C4-2B (cell line): ENCODE data around the gene TRPM5.

Experiments used
- H3K27ac ChIP-seq: fragments of 450-650 bp; 2 replicates; pipeline ENCODE4 v1.5.1; 2017
- ZFX ChIP-seq: fragments of 450-650 bp; IDR thresholded peaks from 2 replicates; pipeline ENCODE4 v1.6.1; 2017
- TF ChIP-seq, protein P1 (sequence below): fragments of 450-650 bp; conservative IDR thresholded peaks from 2 replicates; pipeline ENCODE4 v1.5.1; 2017; ENCODE audit warnings: mild to moderate bottlenecking

Gene TRPM5

DNA sequence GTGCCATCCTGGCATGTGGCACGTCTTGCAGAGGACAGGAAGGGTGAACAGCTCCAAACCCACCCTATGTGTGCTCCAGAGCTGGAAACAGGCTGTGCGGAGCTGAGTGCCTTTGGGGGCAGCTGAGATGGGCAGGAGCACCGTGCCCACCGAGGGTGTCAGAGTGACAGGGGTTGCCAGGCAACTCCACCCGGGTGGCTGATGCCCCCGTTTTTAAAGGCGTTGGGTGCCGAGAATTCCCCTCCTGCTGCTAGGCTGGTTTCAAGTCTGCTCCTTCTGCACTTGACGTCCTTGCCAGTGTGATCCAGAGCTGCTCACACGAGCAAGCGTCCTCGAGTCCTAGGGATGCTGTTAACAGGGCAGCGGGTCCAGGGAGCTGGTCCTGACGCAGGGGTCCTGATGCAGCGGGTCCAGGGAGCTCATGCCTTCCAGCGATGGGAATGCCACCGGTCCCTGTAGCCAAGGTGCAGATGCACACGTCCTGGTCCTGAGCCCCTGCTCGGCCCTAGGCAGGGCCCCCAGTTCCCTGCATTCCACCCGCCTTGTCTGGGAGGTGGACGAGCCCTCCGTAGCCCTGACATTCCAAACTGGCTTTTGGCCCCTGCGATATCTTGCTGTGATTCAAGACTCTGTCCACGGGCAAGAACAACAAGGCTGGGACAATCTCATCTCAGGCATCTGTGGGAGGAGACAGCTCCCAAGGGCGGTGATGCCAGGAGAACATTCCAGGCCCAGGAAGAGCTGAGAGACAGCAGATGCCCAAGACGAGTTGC is 5.4 kb upstream of the TRPM5 start:
- no peak overlapping the region for H3K27ac ChIP-seq
- TF ChIP-seq, protein P1, sequence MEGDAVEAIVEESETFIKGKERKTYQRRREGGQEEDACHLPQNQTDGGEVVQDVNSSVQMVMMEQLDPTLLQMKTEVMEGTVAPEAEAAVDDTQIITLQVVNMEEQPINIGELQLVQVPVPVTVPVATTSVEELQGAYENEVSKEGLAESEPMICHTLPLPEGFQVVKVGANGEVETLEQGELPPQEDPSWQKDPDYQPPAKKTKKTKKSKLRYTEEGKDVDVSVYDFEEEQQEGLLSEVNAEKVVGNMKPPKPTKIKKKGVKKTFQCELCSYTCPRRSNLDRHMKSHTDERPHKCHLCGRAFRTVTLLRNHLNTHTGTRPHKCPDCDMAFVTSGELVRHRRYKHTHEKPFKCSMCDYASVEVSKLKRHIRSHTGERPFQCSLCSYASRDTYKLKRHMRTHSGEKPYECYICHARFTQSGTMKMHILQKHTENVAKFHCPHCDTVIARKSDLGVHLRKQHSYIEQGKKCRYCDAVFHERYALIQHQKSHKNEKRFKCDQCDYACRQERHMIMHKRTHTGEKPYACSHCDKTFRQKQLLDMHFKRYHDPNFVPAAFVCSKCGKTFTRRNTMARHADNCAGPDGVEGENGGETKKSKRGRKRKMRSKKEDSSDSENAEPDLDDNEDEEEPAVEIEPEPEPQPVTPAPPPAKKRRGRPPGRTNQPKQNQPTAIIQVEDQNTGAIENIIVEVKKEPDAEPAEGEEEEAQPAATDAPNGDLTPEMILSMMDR: no peak
- TF ChIP-seq ZFX: no peak

DNA sequence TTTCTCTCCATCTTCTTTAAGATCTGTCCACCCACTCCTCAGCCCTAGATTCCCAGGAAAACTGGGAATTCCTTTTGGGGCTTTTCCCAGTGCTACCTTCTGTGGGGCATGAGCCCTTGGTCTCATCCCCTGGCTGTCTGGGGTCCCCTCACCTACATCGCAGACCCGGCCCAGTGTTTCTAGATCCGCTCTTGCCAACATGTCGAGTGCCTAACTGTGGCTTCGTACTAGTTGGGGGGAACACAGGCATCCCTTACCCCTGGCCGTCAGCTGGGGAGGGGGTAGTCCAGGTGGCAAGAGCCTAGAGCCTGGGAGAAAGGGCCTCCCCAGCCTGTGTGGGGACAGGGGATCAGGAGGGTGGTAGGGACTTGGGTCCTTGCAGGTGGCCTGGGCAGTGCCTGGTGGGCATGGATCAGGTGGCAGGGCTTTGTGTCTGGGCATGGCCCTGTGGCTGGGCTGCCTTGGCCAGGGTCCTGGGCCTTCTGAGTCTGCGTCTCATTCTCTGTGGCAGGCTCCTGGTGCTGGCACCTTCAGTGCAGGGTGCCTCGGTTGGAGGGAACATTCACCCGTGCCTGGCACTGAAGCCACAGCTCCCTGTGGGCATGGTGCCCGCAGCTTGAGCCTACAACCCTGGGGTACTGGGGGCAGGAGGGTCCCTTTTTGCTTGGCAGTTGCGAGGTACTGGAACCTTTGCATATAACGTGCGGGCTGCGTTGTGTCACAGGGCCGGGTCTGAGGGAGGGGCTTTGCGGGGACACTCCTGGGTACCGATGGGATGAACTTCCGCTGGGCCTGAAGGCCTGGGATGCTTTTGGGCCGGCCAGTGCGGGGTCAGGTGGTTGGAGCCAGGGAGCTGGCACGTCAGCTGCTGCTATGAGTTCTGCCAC is 4.6 kb upstream of the TRPM5 start:
- H3K27ac ChIP-seq: no peak overlapping the region
- TF ChIP-seq, protein P1: no peak
- no peak for TF ChIP-seq ZFX

DNA sequence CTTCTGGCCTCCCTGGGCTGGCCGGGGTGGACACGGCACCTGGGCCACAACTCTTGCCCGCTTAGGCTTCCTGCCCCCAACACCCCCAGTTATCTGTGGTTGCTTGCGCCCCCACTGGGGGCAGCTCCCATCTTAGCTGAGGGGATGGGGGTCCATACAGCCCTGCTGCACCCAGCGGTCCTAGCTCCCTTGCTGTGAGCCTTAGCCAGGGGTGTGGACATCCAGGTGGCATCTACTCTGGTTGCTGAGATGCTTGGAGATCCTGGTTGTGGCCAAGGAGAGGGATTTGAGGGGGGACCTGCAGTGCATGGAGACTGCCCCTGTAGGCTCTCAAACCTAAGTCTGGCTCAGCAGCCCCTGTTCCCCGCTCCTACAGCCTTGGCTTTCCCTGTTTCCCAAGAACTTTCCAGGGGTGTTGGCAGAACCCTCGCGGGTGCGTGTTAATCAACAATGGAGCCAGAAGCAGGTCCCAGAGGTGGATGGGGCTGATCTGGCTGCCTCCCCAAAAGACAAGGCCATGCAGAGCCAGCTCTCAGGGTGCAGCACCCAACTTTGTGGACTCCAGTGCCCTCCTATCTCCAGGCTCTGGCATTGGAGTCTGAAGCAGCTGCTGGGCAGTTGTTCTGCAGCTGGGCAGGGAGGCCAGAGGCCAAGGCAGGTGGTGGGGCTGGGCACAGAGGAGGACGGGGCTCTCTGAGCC is 3.8 kb upstream of the TRPM5 start:
- H3K27ac ChIP-seq: no peak overlapping the region
- TF ChIP-seq, protein P1: no peak
- TF ChIP-seq ZFX: no peak

DNA sequence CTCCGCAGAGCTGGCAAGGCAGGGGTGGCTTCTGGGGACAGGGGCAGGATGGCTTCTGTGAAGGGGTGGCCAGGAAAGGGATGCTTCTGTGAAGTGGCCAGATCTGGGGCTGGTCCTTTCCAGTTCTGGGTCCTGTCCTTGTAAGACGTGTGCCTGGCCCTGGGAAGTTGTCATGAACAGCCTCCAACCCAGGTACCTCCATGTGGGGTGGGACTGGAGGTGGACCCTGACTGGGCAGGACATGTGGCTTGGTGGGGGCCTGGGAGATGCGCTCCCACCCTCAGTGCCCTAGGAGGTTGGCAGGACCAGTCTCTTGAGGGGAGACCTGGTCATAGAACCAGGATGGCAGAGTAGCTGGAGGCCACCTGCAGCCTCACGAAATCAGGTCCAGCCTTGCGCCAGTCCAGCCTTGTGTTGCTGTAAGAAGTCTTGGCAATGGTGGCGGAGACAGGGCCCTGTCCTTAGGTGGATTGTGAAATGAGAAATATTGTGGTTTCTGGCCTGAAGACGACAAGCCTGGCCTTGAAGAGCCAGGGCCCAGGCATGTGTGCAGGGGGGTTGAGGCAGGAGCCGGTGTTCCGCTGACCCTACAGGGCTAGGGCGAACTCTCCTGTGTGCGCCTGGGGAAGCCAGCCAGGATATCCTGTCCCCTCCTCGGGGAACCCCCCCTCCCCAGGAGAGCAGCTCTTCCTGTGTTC is 3.1 kb upstream of the TRPM5 start:
- TF ChIP-seq, protein P1: no peak
- no peak for TF ChIP-seq ZFX

DNA sequence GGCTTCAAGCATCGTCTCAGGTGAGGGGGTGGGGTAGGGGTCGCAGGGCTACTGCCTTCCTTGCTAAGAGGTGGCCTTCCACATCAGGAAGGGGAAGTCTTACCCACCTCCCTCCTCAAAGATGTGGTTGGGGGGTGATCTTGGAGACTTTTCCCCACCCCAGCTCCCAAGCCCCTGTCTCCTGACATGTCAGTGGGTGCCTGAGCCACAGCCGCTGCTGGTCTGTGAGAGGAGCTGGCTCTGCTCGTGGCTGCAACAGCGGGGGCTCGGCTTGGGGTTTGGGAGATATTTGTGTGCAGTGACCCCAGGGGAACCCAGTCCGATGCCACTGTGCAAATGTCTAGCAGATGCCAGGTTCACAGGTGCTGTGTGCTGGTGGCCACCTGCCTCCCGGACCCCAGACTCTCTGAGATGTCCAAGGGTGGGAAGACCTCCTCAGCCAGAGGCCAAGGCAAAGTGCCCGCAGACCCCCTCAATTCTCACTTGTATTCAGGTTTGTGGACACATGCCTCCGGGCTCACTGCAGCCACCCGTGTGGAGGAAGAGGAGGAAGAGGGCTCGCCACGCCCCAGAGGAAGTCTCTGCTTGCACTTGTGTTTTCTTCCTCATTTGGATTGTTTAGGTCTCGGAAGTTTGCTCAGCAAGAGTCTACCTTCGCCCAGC is 2.4 kb upstream of the TRPM5 start:
- H3K27ac ChIP-seq: no peak overlapping the region
- TF ChIP-seq, protein P1: no peak
- no peak for TF ChIP-seq ZFX

More for the DNA sequence above, 3.1 kb upstream of the TRPM5 start:
- no peak overlapping the region for H3K27ac ChIP-seq

DNA sequence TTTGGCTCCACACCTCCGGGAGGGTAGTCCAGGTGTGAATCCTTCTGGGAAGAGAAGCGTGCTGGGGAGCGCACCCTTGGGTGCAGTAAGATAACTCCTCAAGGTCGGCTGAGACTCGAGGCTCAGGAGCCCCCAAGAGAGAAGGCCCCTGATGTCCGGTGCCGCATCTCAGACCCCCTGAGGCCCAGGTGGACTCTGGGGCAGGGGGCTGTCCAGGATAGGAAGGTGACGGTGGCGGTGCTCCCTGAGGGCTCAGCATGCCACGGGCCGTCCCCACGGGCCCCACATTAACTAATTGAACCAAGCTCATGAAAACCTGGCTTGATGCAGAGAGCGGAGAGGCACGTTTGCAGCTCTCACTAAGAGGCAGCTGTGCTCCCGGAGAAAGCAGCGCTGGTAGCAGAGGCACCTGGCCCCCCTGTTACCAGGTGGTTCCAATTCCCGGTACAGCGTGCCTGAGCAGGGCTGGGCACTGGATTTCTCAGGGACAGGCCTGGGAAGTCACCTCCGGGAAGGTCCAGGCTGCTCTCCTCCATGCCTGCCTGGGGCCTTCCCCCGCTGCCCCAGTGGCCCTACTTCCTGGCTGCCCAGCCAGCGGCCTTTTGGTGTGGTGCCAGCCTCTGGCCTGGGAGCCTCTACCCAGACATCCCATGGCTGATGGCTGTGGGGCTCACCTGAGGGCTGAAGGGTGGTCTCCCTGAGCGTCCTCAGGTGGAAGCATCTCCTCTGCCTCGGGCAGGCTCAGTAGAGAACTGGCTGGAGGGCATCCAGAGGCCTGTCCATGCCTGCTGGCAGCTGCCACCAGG is 1.6 kb upstream of the TRPM5 start:
- TF ChIP-seq, protein P1: no peak
- TF ChIP-seq ZFX: no peak
- peak overlapping the region; percentile 42 for H3K27ac ChIP-seq
